SU-DHL-6 (cell line): ENCODE data around the gene CALML3.

Experiments used
- EZH2phosphoT487 ChIP-seq: fragments of 200-600 bp; sonication (generic), shearing (Covaris generic); conservative IDR thresholded peaks from 2 replicates; pipeline ENCODE4 v1.6.1; 2018; ENCODE audit warnings: mild to moderate bottlenecking, antibody characterized with exemption, low read length, moderate library complexity, mixed read lengths
- TF ChIP-seq, protein P1 (sequence below): fragments of 200-600 bp; sonication (generic); IDR thresholded peaks from one replicate; pipeline ENCODE4 v1.5.1; 2017; ENCODE audit warnings: antibody characterized with exemption, mild to moderate bottlenecking, low read length, moderate library complexity; ENCODE audit not compliant: insufficient read depth, poor library complexity, severe bottlenecking

DNA sequence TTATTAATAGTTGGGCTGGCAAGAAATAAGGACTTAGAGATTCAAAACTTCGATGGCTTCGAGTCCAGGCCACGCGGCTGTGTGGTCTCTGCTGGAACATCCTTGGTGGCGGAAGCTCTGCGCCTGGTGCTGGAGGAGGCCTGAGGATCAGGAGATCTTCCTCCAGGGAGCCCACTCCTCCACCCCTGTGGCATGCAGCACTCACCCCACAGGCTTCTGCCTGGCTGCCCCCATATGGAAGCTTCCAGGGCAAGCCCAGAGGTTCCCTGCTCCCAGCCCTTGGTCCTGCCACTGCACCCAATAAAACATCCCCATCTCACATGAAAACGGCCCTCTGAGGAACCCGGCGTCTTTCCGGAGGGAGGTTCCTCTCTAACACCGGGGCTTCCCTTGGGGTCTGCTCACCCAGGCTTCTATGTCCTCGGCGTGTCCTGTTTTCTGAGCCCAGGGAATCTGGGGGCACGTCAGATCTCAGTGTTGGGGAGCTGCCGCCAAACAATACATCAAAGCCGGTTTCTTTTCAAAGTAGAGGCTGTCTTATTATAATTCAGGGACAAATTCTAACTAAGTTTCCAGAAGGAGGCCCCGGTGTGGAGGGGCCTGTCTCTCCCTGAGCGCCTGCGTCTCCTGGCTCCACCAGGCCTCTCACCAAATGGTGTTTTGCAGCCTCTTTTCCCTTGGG is 32.4 kb downstream of the CALML3 start:
- TF ChIP-seq, protein P1, sequence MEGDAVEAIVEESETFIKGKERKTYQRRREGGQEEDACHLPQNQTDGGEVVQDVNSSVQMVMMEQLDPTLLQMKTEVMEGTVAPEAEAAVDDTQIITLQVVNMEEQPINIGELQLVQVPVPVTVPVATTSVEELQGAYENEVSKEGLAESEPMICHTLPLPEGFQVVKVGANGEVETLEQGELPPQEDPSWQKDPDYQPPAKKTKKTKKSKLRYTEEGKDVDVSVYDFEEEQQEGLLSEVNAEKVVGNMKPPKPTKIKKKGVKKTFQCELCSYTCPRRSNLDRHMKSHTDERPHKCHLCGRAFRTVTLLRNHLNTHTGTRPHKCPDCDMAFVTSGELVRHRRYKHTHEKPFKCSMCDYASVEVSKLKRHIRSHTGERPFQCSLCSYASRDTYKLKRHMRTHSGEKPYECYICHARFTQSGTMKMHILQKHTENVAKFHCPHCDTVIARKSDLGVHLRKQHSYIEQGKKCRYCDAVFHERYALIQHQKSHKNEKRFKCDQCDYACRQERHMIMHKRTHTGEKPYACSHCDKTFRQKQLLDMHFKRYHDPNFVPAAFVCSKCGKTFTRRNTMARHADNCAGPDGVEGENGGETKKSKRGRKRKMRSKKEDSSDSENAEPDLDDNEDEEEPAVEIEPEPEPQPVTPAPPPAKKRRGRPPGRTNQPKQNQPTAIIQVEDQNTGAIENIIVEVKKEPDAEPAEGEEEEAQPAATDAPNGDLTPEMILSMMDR = no peak
- TF ChIP-seq EZH2phosphoT487 = no peak
